GM18526 (cell line): Measurements from ENCODE around the gene APEX1.

Experiments
- POLR2A ChIP-seq: IDR thresholded peaks from 3 replicates; pipeline ENCODE4 v1.6.1; 2011; ENCODE audit not compliant: insufficient read length; ENCODE audit errors: extremely low read depth

APEX1 gene

GRCh38 chr14:20489093-20489994 is 34.3 kb downstream of the APEX1 start:
- no peak for TF ChIP-seq POLR2A

GRCh38 chr14:20490563-20490962 is 35.5 kb downstream of the APEX1 start:
- no peak for TF ChIP-seq POLR2A

GRCh38 chr14:20492486-20492885 is 37.5 kb downstream of the APEX1 start:
- no peak for TF ChIP-seq POLR2A

GRCh38 chr14:20493634-20494033 is 38.6 kb downstream of the APEX1 start:
- TF ChIP-seq POLR2A, result no peak

GRCh38 chr14:20494935-20495766 is 40.1 kb downstream of the APEX1 start:
- no peak for TF ChIP-seq POLR2A

GRCh38 chr14:20498622-20499021 is 43.6 kb downstream of the APEX1 start:
- TF ChIP-seq POLR2A, result no peak

GRCh38 chr14:20499108-20499507 is 44.1 kb downstream of the APEX1 start:
- TF ChIP-seq POLR2A, result no peak

GRCh38 chr14:20499881-20500280 is 44.9 kb downstream of the APEX1 start:
- no peak for TF ChIP-seq POLR2A

GRCh38 chr14:20501346-20501745 is 46.3 kb downstream of the APEX1 start:
- no peak for TF ChIP-seq POLR2A

GRCh38 chr14:20503898-20504297 is 48.9 kb downstream of the APEX1 start:
- TF ChIP-seq POLR2A, result no peak
